B cell (primary cell): Measurements from ENCODE around the gene RBPJ. TPM values are rescaled to one million over a fixed set of nuclear protein-coding genes. Genes with fewer than 3 reads are reported as not detected.
A peak's percentile ranks its signal among the peaks of the same experiment; 100 is the strongest.

ENCODE experiments used
- ATAC-seq: fragments of 200-7000 bp; cut with Tn5 transposase; one replicate; pipeline ENCODE4 v1.10.0; 2021; ENCODE audit warnings: low read depth, mild to moderate bottlenecking, moderate number of reproducible peaks, moderate library complexity
- CTCF ChIA-PET: fragments of 350-600 bp; sonication (Branson Sonifier 250); formaldehyde crosslinking; loops from one replicate; lab custom pipeline; 2021; ENCODE audit warnings: antibody characterized with exemption, inconsistent platforms; lab: Charles Lee
- POLR2A ChIA-PET: fragments of 350-600 bp; sonication (Branson Sonifier 250); formaldehyde crosslinking; loops from one replicate; lab custom pipeline; 2021; ENCODE audit warnings: antibody characterized with exemption; lab: Charles Lee
- DNase-seq: peaks from one replicate; pipeline ENCODE4 v3.0.0; 2013
- H2AFZ ChIP-seq: 2 replicates; pipeline ENCODE4 v1.6.1; 2012; ENCODE audit warnings: mild to moderate bottlenecking, low read depth, low read length; ENCODE audit not compliant: insufficient read depth, poor library complexity, severe bottlenecking
- H3K27ac ChIP-seq, 2 donors: 1 replicate in 1 of 2; 2 replicates in 1 of 2; pipeline ENCODE4 v1.5.1; 2012 to 2013; ENCODE audit warnings: low read length in 2 of 2, mild to moderate bottlenecking in 2 of 2, moderate library complexity in 1 of 2
- H3K27me3 ChIP-seq, 4 experiments: fragments of 200-600 bp in 1 of 4; sonication (generic) in 1 of 4; replicated peaks in 1 of 4; 1 replicate in 2 of 4; 2 replicates in 2 of 4; pipeline versions ENCODE4 v1.6.1 to v1.7.0; 2013 to 2016; ENCODE audit warnings: low read length in 3 of 4, mild to moderate bottlenecking in 2 of 4, mixed read lengths in 1 of 4, moderate library complexity in 1 of 4; ENCODE audit not compliant: insufficient read depth in 4 of 4, control insufficient read depth in 3 of 4; ENCODE audit errors: control extremely low read depth in 1 of 4
- H3K36me3 ChIP-seq, 2 experiments: replicated peaks in 1 of 2; 1 replicate in 1 of 2; 2 replicates in 1 of 2; pipeline versions ENCODE4 v1.6.1 to v1.7.1; 2013; ENCODE audit warnings: low read length in 1 of 2; ENCODE audit not compliant: insufficient read depth in 2 of 2, control insufficient read depth in 1 of 2; ENCODE audit errors: control extremely low read depth in 1 of 2, extremely low read depth in 1 of 2
- H3K4me1 ChIP-seq, 2 donors: fragments of 200-600 bp in 1 of 2; sonication (generic) in 1 of 2; 1 replicate in 1 of 2; 2 replicates in 1 of 2; pipeline versions ENCODE4 v1.5.1 to v1.6.1; 2013 to 2017; ENCODE audit warnings: low read length in 2 of 2; ENCODE audit not compliant: control insufficient read depth in 2 of 2, insufficient read depth in 2 of 2
- H3K4me2 ChIP-seq: replicated peaks from 2 replicates; pipeline ENCODE3; 2012; ENCODE audit warnings: mild to moderate bottlenecking, low read depth, low read length; ENCODE audit not compliant: poor library complexity, severe bottlenecking
- H3K4me3 ChIP-seq, 5 experiments: fragments of 200-600 bp in 1 of 5; sonication (generic) in 1 of 5; 1 replicate in 3 of 5; 2 replicates in 2 of 5; pipeline versions ENCODE4 v1.5.1 to v1.7.0; 2011 to 2016; ENCODE audit warnings: low read length in 4 of 5, mild to moderate bottlenecking in 4 of 5, low read depth in 2 of 5, control low read depth in 1 of 5, moderate library complexity in 1 of 5; ENCODE audit not compliant: insufficient read depth in 1 of 5; ENCODE audit errors: control extremely low read depth in 1 of 5, extremely low read depth in 1 of 5
- H3K79me2 ChIP-seq: fragments of 200-600 bp; sonication (generic); one replicate; pipeline ENCODE4 v1.6.0; 2016; ENCODE audit warnings: low read length; ENCODE audit not compliant: control insufficient read depth, insufficient read depth
- H3K9ac ChIP-seq: fragments of 200-600 bp; sonication (generic); 2 replicates; pipeline ENCODE4 v1.6.1; 2017; ENCODE audit warnings: mild to moderate bottlenecking, low read length, moderate library complexity
- H3K9me3 ChIP-seq, 3 donors: one replicate each; pipeline versions ENCODE4 v1.6.1 to v1.7.1; 2013; ENCODE audit warnings: low read length in 2 of 3; ENCODE audit not compliant: control insufficient read depth in 2 of 3, insufficient read depth in 1 of 3; ENCODE audit errors: control extremely low read depth in 1 of 3
- H4K20me1 ChIP-seq: 2 replicates; pipeline ENCODE4 v1.6.0; 2012; ENCODE audit warnings: mild to moderate bottlenecking, low read length; ENCODE audit not compliant: insufficient read depth, control insufficient read depth, poor library complexity, severe bottlenecking
- H3K27ac Mint-ChIP-seq: one replicate; pipeline ENCODE4 v1.8.0; 2021; ENCODE audit warnings: mixed read lengths
- H3K27me3 Mint-ChIP-seq: one replicate; pipeline ENCODE4 v1.8.0; 2021; ENCODE audit warnings: mixed read lengths
- H3K4me1 Mint-ChIP-seq: one replicate; pipeline ENCODE4 v1.8.0; 2021; ENCODE audit warnings: mixed read lengths
- H3K4me3 Mint-ChIP-seq: one replicate; pipeline ENCODE4 v1.8.0; 2021; ENCODE audit warnings: mixed read lengths
- H3K9me3 Mint-ChIP-seq: one replicate; pipeline ENCODE4 v1.8.0; 2022; ENCODE audit warnings: mixed read lengths; ENCODE audit not compliant: insufficient read depth
- CTCF ChIP-seq: fragments of 200-600 bp; IDR thresholded peaks from one replicate; pipeline ENCODE4 v1.8.0; 2022; ENCODE audit warnings: antibody characterized with exemption, mild to moderate bottlenecking
- EZH2 ChIP-seq: IDR thresholded peaks from 2 replicates; pipeline ENCODE4 v1.6.1; 2012; ENCODE audit warnings: borderline replicate concordance, low read depth, mild to moderate bottlenecking, moderate library complexity, low read length; ENCODE audit not compliant: insufficient read depth, poor library complexity, severe bottlenecking
- WGBS: methylation state at CpG from one replicate; pipeline ENCODE4 v1.1.5; 2013; ENCODE audit warnings: missing lambda C conversion rate; ENCODE audit not compliant: insufficient coverage; 5-methylcytosine and 5-hydroxymethylcytosine counted together
- intact Hi-C: fragments of 100-400 bp; cut with micrococcal nuclease; formaldehyde crosslinking; loops from one replicate; pipeline ENCODE4 v1.10.0; 2022
- polyA plus RNA-seq: library from polyadenylated mRNA; depleted of rRNA; stranded (reverse); fragments of >200 nt; gene quantifications from 2 replicates; pipeline ENCODE4 v1.2.3, GENCODE V29; 2012
- total RNA-seq, 2 donors: library from RNA; stranded (reverse); fragments of 120-200 nt in 1 of 2; gene quantifications; 1 replicate in 1 of 2; 2 replicates in 1 of 2; pipeline versions ENCODE4 v1.2.3 to v1.2.4, GENCODE V29; 2013 to 2022

The RBPJ gene
- total and polyA plus RNA-seq, 2 donors (not counting 1 experiment from before 2014, with no cell fraction given), result 10.6 to 50.1 TPM

GRCh38 chr4:26321373-26322221, 783 bp downstream of the RBPJ start:
- Histone ChIP-seq H2AFZ (peak overlapping the region; percentile 94), H4K20me1 (peaks cover 24% of the 10 kb centered on the region), H3K27me3 (no peaks in the 10 kb centered on the region), H3K27ac (peak overlapping the region in 1 of 2 donors; percentile 77), H3K4me2 (peak overlapping the region; percentile 97), H3K79me2 (peaks cover 56% of the 10 kb centered on the region), H3K4me3 (peak overlapping the region; percentile 41 to 87 (median 75)), H3K4me1 (peaks cover 13 to 22% of the 10 kb centered on the region in 2 donors), H3K9me3 (no peaks in the 10 kb centered on the region), H3K36me3 (no peaks in the 10 kb centered on the region), H3K9ac (peak overlapping the region; percentile 78)
- under 1% methylated on average over 35 of the region's 52 CpGs for WGBS
- H3K27me3 Mint-ChIP-seq, result no peaks in the 10 kb centered on the region
- peak overlapping the region; percentile 94 for H3K27ac Mint-ChIP-seq
- peaks cover 34% of the 10 kb centered on the region for H3K4me1 Mint-ChIP-seq
- no peak for TF ChIP-seq CTCF
- no peak for TF ChIP-seq EZH2
- peak overlapping the region; percentile 94 for H3K4me3 Mint-ChIP-seq
- CTCF ChIA-PET, result no interaction called here
- peaks cover 4% of the 10 kb centered on the region for H3K9me3 Mint-ChIP-seq
- intact Hi-C loops, result loop anchor here (2.0 to 10.0 kb wide), 5 partner anchors 247 to 1007 kb away; partner anchors contain the start of genes ANAPC4, SEL1L3 and ZCCHC4
- DNase-seq (peak; percentile 45), ATAC-seq (no peak)
- POLR2A ChIA-PET, result no interaction called here

GRCh38 chr4:26322346-26322745, 1.5 kb downstream of the RBPJ start:
- Histone ChIP-seq H3K79me2 (peaks cover 63% of the 10 kb centered on the region), H3K4me3 (peak overlapping the region in 1 of 5 experiments; percentile 75), H3K27ac (no peak overlapping the region), H3K4me1 (peaks cover 13 to 22% of the 10 kb centered on the region in 2 donors), H3K9me3 (no peaks in the 10 kb centered on the region), H3K27me3 (no peaks in the 10 kb centered on the region), H3K9ac (no peak overlapping the region), H3K36me3 (no peaks in the 10 kb centered on the region), H4K20me1 (peaks cover 31% of the 10 kb centered on the region), H3K4me2 (peak overlapping the region; percentile 97), H2AFZ (peak overlapping the region; percentile 94)
- H3K27me3 Mint-ChIP-seq, result no peaks in the 10 kb centered on the region
- WGBS, result no CpG with 5 or more reads among the region's 7 CpGs
- DNase-seq, result no peak
- CTCF ChIA-PET, result interaction anchor here (2.0 kb wide), 1 partner anchor 480 kb away, joined by 6 read pairs; no protein-coding TSS in a partner anchor
- POLR2A ChIA-PET, result interaction anchor here (0.7 kb wide), 1 partner anchor 611 kb away, joined by 3 read pairs; no protein-coding TSS in a partner anchor
- ATAC-seq, result no peak
- H3K4me3 Mint-ChIP-seq, result peak overlapping the region; percentile 94
- TF ChIP-seq EZH2 (no peak), CTCF (no peak)
- H3K4me1 Mint-ChIP-seq, result peaks cover 34% of the 10 kb centered on the region
- intact Hi-C loops, result loop anchor here (5.0 to 10.0 kb wide), 3 partner anchors 460 to 1008 kb away; partner anchors contain the start of genes SEL1L3 and ZCCHC4
- no peak overlapping the region for H3K27ac Mint-ChIP-seq
- peaks cover 2% of the 10 kb centered on the region for H3K9me3 Mint-ChIP-seq
